Panc1 (cell line): ENCODE measurements around the gene RPS6KA1. TPM values are rescaled to one million over a fixed set of nuclear protein-coding genes. Genes with fewer than 3 reads are reported as not detected.

ENCODE experiments used
- ATAC-seq: fragments of 200-7000 bp; cut with Tn5 transposase; 2 replicates; pipeline ENCODE4 v1.9.1; 2020; ENCODE audit warnings: mild to moderate bottlenecking, moderate library complexity
- BruUV-seq: library from RNA; stranded (reverse); fragments of 400-500 nt; replicated peaks from 2 replicates; lab custom pipeline; 2021; lab: Mats Ljungman, UMichigan
- CTCF ChIA-PET: fragments of 300-600 bp; sonication (Branson Sonifier 250); formaldehyde crosslinking; loops from one replicate; lab custom pipeline; 2022; ENCODE audit warnings: antibody characterized with exemption; lab: Charles Lee
- POLR2A ChIA-PET: fragments of 300-600 bp; sonication (Branson Sonifier 250); formaldehyde crosslinking; loops from one replicate; lab custom pipeline; 2022; ENCODE audit warnings: antibody characterized with exemption; lab: Charles Lee
- DNase-seq: peaks from one replicate; pipeline ENCODE4 v3.0.0-alpha.2; 2010; ENCODE audit warnings: low read depth, low spot score
- H3K27ac ChIP-seq: 2 replicates; pipeline ENCODE4 v1.5.1; 2011; ENCODE audit warnings: mild to moderate bottlenecking, low read length, inconsistent platforms
- H3K27me3 ChIP-seq: fragments of 200-500 bp; sonication (Bioruptor generic); 2 replicates; pipeline ENCODE4 v1.6.0; 2014; ENCODE audit warnings: low read length, inconsistent platforms; ENCODE audit not compliant: control insufficient read depth, insufficient read depth
- H3K36me3 ChIP-seq: fragments of 200-500 bp; sonication (Bioruptor generic); 2 replicates; pipeline ENCODE4 v1.5.1; 2014; ENCODE audit warnings: inconsistent platforms, mild to moderate bottlenecking, low read length, moderate library complexity; ENCODE audit not compliant: control insufficient read depth, insufficient read depth
- H3K4me1 ChIP-seq: 2 replicates; pipeline ENCODE4 v1.5.1; 2011; ENCODE audit warnings: inconsistent platforms, mild to moderate bottlenecking, low read length, moderate library complexity; ENCODE audit not compliant: control insufficient read depth, insufficient read depth
- H3K4me3 ChIP-seq, 2 experiments: 2 replicates each; pipeline ENCODE4 v1.5.1; 2011 to 2012; ENCODE audit warnings: low read depth in 2 of 2, low read length in 2 of 2, mild to moderate bottlenecking in 2 of 2, inconsistent platforms in 1 of 2, moderate library complexity in 1 of 2
- H3K9me3 ChIP-seq: fragments of 200-500 bp; sonication (Bioruptor generic); 2 replicates; pipeline ENCODE4 v1.5.1; 2014; ENCODE audit warnings: low read depth, mild to moderate bottlenecking, inconsistent platforms, low read length, moderate library complexity; ENCODE audit not compliant: control insufficient read depth, insufficient read depth
- POLR2AphosphoS5 ChIP-seq: IDR thresholded peaks from 2 replicates; pipeline ENCODE4 v1.6.1; 2012; ENCODE audit warnings: mild to moderate bottlenecking, low read depth, low read length, moderate library complexity
- SIN3A ChIP-seq: IDR thresholded peaks from 2 replicates; pipeline ENCODE4 v1.6.1; 2012; ENCODE audit warnings: low read depth, mild to moderate bottlenecking, low read length, moderate library complexity, borderline replicate concordance; ENCODE audit not compliant: insufficient read depth
- TCF7L2 ChIP-seq: IDR thresholded peaks from 2 replicates; pipeline ENCODE4 v1.6.1; 2011; ENCODE audit warnings: mild to moderate bottlenecking, low read depth, low read length, inconsistent platforms
- in situ Hi-C: cut with HindIII; loops from 2 replicates; pipeline ENCODE4 v1.10.0; 2016; ENCODE audit warnings: low sequenced_read_pairs, low pct_unique_long_range_greater_than_20kb
- intact Hi-C: fragments of 100-400 bp; cut with micrococcal nuclease; formaldehyde crosslinking; loops from one replicate; pipeline ENCODE4 v1.10.0; 2022; ENCODE audit not compliant: unreplicated experiment
- total RNA-seq: library from RNA; stranded (reverse); gene quantifications from one replicate; pipeline ENCODE4 v1.2.1, GENCODE V29; 2021; ENCODE audit not compliant: unreplicated experiment
- TF ChIP-seq, protein P1 (sequence below): fragments of 450-650 bp; IDR thresholded peaks from 2 replicates; pipeline ENCODE4 v1.5.1; 2017; ENCODE audit warnings: mild to moderate bottlenecking
- TF ChIP-seq, protein P2 (sequence below), 2 experiments: IDR thresholded peaks; 2 replicates each; pipeline ENCODE4 v1.6.1; 2011 to 2012; ENCODE audit warnings: low read depth in 2 of 2, control low read depth in 1 of 2, low read length in 1 of 2, mild to moderate bottlenecking in 1 of 2, moderate library complexity in 1 of 2; ENCODE audit not compliant: insufficient read depth in 1 of 2

RPS6KA1 gene
- total RNA-seq, 1 experiment from 2014 or later, result 44.0 TPM

- intact Hi-C loops, result no loop called here
- Histone ChIP-seq H3K36me3 (no peaks in the 10 kb centered on the region), H3K4me1 (peaks cover 3% of the 10 kb centered on the region; the same call in 1 of the 2 replicates), H3K4me3 (no peak overlapping the region), H3K27me3 (no peaks in the 10 kb centered on the region), H3K27ac (no peak overlapping the region), H3K9me3 (no peaks in the 10 kb centered on the region)
- in situ Hi-C loops, result no loop called here
- TF ChIP-seq, protein P1, sequence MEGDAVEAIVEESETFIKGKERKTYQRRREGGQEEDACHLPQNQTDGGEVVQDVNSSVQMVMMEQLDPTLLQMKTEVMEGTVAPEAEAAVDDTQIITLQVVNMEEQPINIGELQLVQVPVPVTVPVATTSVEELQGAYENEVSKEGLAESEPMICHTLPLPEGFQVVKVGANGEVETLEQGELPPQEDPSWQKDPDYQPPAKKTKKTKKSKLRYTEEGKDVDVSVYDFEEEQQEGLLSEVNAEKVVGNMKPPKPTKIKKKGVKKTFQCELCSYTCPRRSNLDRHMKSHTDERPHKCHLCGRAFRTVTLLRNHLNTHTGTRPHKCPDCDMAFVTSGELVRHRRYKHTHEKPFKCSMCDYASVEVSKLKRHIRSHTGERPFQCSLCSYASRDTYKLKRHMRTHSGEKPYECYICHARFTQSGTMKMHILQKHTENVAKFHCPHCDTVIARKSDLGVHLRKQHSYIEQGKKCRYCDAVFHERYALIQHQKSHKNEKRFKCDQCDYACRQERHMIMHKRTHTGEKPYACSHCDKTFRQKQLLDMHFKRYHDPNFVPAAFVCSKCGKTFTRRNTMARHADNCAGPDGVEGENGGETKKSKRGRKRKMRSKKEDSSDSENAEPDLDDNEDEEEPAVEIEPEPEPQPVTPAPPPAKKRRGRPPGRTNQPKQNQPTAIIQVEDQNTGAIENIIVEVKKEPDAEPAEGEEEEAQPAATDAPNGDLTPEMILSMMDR, result no peak
- TF ChIP-seq, protein P2, sequence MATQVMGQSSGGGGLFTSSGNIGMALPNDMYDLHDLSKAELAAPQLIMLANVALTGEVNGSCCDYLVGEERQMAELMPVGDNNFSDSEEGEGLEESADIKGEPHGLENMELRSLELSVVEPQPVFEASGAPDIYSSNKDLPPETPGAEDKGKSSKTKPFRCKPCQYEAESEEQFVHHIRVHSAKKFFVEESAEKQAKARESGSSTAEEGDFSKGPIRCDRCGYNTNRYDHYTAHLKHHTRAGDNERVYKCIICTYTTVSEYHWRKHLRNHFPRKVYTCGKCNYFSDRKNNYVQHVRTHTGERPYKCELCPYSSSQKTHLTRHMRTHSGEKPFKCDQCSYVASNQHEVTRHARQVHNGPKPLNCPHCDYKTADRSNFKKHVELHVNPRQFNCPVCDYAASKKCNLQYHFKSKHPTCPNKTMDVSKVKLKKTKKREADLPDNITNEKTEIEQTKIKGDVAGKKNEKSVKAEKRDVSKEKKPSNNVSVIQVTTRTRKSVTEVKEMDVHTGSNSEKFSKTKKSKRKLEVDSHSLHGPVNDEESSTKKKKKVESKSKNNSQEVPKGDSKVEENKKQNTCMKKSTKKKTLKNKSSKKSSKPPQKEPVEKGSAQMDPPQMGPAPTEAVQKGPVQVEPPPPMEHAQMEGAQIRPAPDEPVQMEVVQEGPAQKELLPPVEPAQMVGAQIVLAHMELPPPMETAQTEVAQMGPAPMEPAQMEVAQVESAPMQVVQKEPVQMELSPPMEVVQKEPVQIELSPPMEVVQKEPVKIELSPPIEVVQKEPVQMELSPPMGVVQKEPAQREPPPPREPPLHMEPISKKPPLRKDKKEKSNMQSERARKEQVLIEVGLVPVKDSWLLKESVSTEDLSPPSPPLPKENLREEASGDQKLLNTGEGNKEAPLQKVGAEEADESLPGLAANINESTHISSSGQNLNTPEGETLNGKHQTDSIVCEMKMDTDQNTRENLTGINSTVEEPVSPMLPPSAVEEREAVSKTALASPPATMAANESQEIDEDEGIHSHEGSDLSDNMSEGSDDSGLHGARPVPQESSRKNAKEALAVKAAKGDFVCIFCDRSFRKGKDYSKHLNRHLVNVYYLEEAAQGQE (IDR thresholded peaks at IDR 0.05; ENCODE audit: insufficient read depth in 1 of 2, low read depth in 2 of 2, low read length in 1 of 2), result no peak
- TF ChIP-seq POLR2AphosphoS5 (no peak), TCF7L2 (no peak), SIN3A (no peak)
- ChIA-PET CTCF (no interaction called here), POLR2A (no interaction called here)
- BruUV-seq, result no TSS peak
- ATAC-seq (no peak), DNase-seq (no peak)
Observed at GRCh38 chr1:26544126-26544525, 14.6 kb downstream of the RPS6KA1 start.

DNA sequence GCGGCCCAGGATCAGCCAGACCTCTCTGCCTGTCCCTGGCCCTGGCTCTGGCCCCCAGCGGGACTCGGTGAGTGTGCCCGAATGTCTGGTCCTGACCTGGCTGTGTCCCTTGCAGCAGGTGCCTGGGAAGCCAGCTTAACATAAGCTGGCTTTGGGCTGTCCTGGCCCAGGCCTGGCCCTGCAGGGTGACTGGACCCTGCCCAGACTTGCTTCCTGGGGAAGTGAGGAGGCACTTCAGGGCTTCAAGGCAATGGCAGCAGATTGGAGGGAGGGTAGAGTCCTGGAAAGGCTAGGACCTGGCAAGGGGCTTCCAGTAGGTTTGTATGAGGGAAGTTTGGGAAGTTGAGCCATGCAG, 16.4 kb downstream of the RPS6KA1 start:
- H3K4me1 ChIP-seq, result peaks cover 3% of the 10 kb centered on the region; the same call in 1 of the 2 replicates
- no peak for ATAC-seq
- POLR2A ChIA-PET, result no interaction called here

More for the DNA sequence above, 16.4 kb downstream of the RPS6KA1 start:
- H3K36me3 ChIP-seq, result no peaks in the 10 kb centered on the region
- no peaks in the 10 kb centered on the region for H3K9me3 ChIP-seq
- no TSS peak for BruUV-seq
- CTCF ChIA-PET, result no interaction called here
- in situ Hi-C loops (no loop called here), intact Hi-C loops (no loop called here)
- TF ChIP-seq, protein P1, result no peak
- TF ChIP-seq, protein P2 (IDR thresholded peaks at IDR 0.05; ENCODE audit: insufficient read depth in 1 of 2, low read depth in 2 of 2, low read length in 1 of 2), result no peak
- TF ChIP-seq SIN3A, result no peak
- H3K27ac ChIP-seq, result no peak overlapping the region
- H3K27me3 ChIP-seq, result no peaks in the 10 kb centered on the region
- DNase-seq, result no peak
- no peak overlapping the region for H3K4me3 ChIP-seq
